ENCODE measurements around the gene OR2A7. TPM values are rescaled to one million over a fixed set of nuclear protein-coding genes. Genes with fewer than 3 reads are reported as not detected.

The OR2A7 gene
- total RNA-seq, 1 experiment from 2014 or later: not detected

Other genes starting within 250 kb of the OR2A7 start
- not detected in 2 replicates for gene OR2A5, start 215.8 kb downstream of the OR2A7 start, total RNA-seq (2014; rRNA removed; shearing (Covaris generic))
- not detected in 2 replicates for gene OR2A25, start 195.0 kb downstream of the OR2A7 start, total RNA-seq (2014; rRNA removed; shearing (Covaris generic))
- not detected in 2 replicates for gene OR2A12, start 178.5 kb downstream of the OR2A7 start, total RNA-seq (2014; rRNA removed; shearing (Covaris generic))
- gene OR2A2, start 155.2 kb downstream of the OR2A7 start, total RNA-seq (2014; rRNA removed; shearing (Covaris generic)): not detected in 2 replicates
- not detected in 2 replicates for gene OR2A14, start 141.6 kb downstream of the OR2A7 start, total RNA-seq (2014; rRNA removed; shearing (Covaris generic))
- gene CTAGE4, start 81.3 kb downstream of the OR2A7 start, total RNA-seq (2014; rRNA removed; shearing (Covaris generic)): not detected in 2 replicates
- not detected in 2 replicates for gene ARHGEF35, start 69.0 kb downstream of the OR2A7 start, total RNA-seq (2014; rRNA removed; shearing (Covaris generic))
- not detected in 2 replicates for gene OR2A42, start 25.2 kb downstream of the OR2A7 start, total RNA-seq (2014; rRNA removed; shearing (Covaris generic))
- gene CTAGE8, start 4.5 kb upstream of the OR2A7 start, total RNA-seq (2014; rRNA removed; shearing (Covaris generic)): not detected in 2 replicates
- gene OR2A1, start 47.6 kb upstream of the OR2A7 start, total RNA-seq (2014; rRNA removed; shearing (Covaris generic)): not detected in 2 replicates
- not detected in 2 replicates for gene ARHGEF5, start 90.6 kb upstream of the OR2A7 start, total RNA-seq (2014; rRNA removed; shearing (Covaris generic))
- not detected in 2 replicates for gene NOBOX, start 138.9 kb upstream of the OR2A7 start, total RNA-seq (2014; rRNA removed; shearing (Covaris generic))

Measured in G401 (cell line).